Spleen (tissue), 11 donors: Measurements from ENCODE around the gene SERTAD3. TPM values are rescaled to one million over a fixed set of nuclear protein-coding genes. Genes with fewer than 3 reads are reported as not detected.

Source experiments
- DNase-seq: peaks from one replicate; pipeline ENCODE4 v3.0.0-alpha.2; 2020
- H3K27ac ChIP-seq, 8 donors: fragments of 200-600 bp; sonication (generic) in 7 of 8; 1 replicate in 4 of 8; 2 replicates in 4 of 8; pipeline versions ENCODE4 v1.5.0 to v1.8.0; 2016 to 2021; ENCODE audit warnings: inconsistent platforms in 4 of 8, mild to moderate bottlenecking in 4 of 8, moderate library complexity in 1 of 8
- H3K27me3 ChIP-seq, 7 donors: fragments of 200-600 bp; sonication (generic) in 6 of 7; replicated peaks in 1 of 7; 1 replicate in 4 of 7; 2 replicates in 3 of 7; pipeline versions ENCODE4 v1.5.0 to v1.8.0; 2016 to 2021; ENCODE audit warnings: inconsistent platforms in 3 of 7, mild to moderate bottlenecking in 1 of 7
- H3K36me3 ChIP-seq, 6 donors: fragments of 200-600 bp; sonication (generic) in 5 of 6; 1 replicate in 4 of 6; 2 replicates in 2 of 6; pipeline versions ENCODE4 v1.5.0 to v1.8.0; 2016 to 2021; ENCODE audit warnings: inconsistent platforms in 2 of 6
- H3K4me1 ChIP-seq, 6 donors: fragments of 200-600 bp; sonication (generic) in 5 of 6; 1 replicate in 3 of 6; 2 replicates in 3 of 6; pipeline versions ENCODE4 v1.5.0 to v1.8.0; 2016 to 2021; ENCODE audit warnings: inconsistent platforms in 3 of 6
- H3K4me3 ChIP-seq, 8 donors: fragments of 200-600 bp; sonication (generic) in 7 of 8; 1 replicate in 4 of 8; 2 replicates in 4 of 8; pipeline versions ENCODE4 v1.5.0 to v1.8.0; 2016 to 2021; ENCODE audit warnings: inconsistent platforms in 4 of 8, mild to moderate bottlenecking in 4 of 8, moderate library complexity in 2 of 8
- H3K9me3 ChIP-seq, 8 donors: fragments of 200-600 bp; sonication (generic) in 7 of 8; 1 replicate in 4 of 8; 2 replicates in 4 of 8; pipeline versions ENCODE4 v1.5.0 to v1.8.0; 2016 to 2021; ENCODE audit warnings: inconsistent platforms in 4 of 8
- CTCF ChIP-seq, 11 experiments: fragments of 200-600 bp in 7 of 11; fragments of 450-650 bp in 4 of 11; sonication (generic) in 4 of 11; IDR thresholded peaks in 8 of 11; conservative IDR thresholded peaks in 3 of 11; 1 replicate in 7 of 11; 2 replicates in 4 of 11; pipeline versions ENCODE4 v1.4.0 to v1.8.0; 2016 to 2021; ENCODE audit warnings: antibody characterized with exemption in 11 of 11, inconsistent platforms in 4 of 11, mild to moderate bottlenecking in 1 of 11
- POLR2A ChIP-seq, 3 donors: fragments of 450-650 bp; IDR thresholded peaks; one replicate each; pipeline ENCODE4 v1.5.1; 2017; ENCODE audit warnings: antibody characterized with exemption in 3 of 3, mild to moderate bottlenecking in 1 of 3
- POLR2AphosphoS5 ChIP-seq, 3 donors: sonication (generic); formaldehyde crosslinking; IDR thresholded peaks; one replicate each; pipeline ENCODE4 v1.5.1; 2017; ENCODE audit warnings: antibody characterized with exemption in 3 of 3
- WGBS, 5 donors: extraction: QIAGEN DNeasy Blood & Tissue Kit in 3 of 5; methylation state at CpG; one replicate each; pipeline versions ENCODE4 v1.1.5 to v1.1.7; 2013 to 2018; 5-methylcytosine and 5-hydroxymethylcytosine counted together
- intact Hi-C: fragments of 100-400 bp; cut with DNase I; formaldehyde crosslinking; loops from one replicate; pipeline ENCODE4 v1.15.0; 2023; ENCODE audit warnings: low total_unique reads
- polyA plus RNA-seq, 3 donors: library from polyadenylated mRNA; stranded (reverse); fragments of 200-250 nt; gene quantifications; one replicate each; pipeline ENCODE4 v1.2.1, GENCODE V29; 2013
- total RNA-seq, 7 donors: library from RNA; depleted of rRNA in 3 of 7; stranded (reverse); fragments of >200 nt in 3 of 7; fragmentation: NEBNext Ultra II Directional in 4 of 7; extraction: Animal tissue kit (Norgen Biotek cat#: 25700) in 4 of 7; gene quantifications; one replicate each; pipeline versions ENCODE4 v1.1.0 to v1.2.1, GENCODE V29; 2016 to 2021
- donor health status: healthy with polysubstance abuse.
- donor health status: DM: no; HTN: no; CAD: no; lungs with moderate emphysema.
- donor health status: DM: no; HTN: no; CAD: no.
- donor health status: Bipolar disorder and iron deficiency.
- donor health status: healthy.
- donor health status: DM: no; HTN: no; CAD: no.
- donor health status: DM: yes; HTN: yes; CAD: no.

The SERTAD3 gene
- total and polyA plus RNA-seq, 10 donors = 21.5 to 51.4 (median 28.6) TPM

- Histone ChIP-seq H3K36me3 (no peaks in the 10 kb centered on the region), H3K9me3 (no peaks in the 10 kb centered on the region), H3K4me3 (no peak overlapping the region), H3K27me3 (peaks cover 0 to 10% (median 2%) of the 10 kb centered on the region in 7 donors), H3K4me1 (peaks cover 0 to 3% (median 2%) of the 10 kb centered on the region in 6 donors), H3K27ac (no peak overlapping the region)
- intact Hi-C loops = no loop called here
- 93 to 95% (median 94%) methylated on average over 13 of the region's 13 CpGs for WGBS, 5 donors
- TF ChIP-seq CTCF (IDR thresholded peaks at IDR 0.05 in 8 of 11, conservative IDR thresholded peaks at IDR 0.05 in 3 of 11) = no peak
- no peak for TF ChIP-seq POLR2AphosphoS5 (IDR thresholded peaks at IDR 0.05)
- TF ChIP-seq POLR2A (IDR thresholded peaks at IDR 0.05) = no peak
- DNase-seq = no peak
These were observed 28.4 kb upstream of the SERTAD3 start for GRCh38 chr19:40472516-40472915.

GRCh38 chr19:40471111-40471510 is 27.0 kb upstream of the SERTAD3 start:
- intact Hi-C loops = no loop called here
- WGBS, 5 donors = 95 to 98% (median 98%) methylated on average over 3 of the region's 3 CpGs
- peaks cover 0 to 24% (median 10%) of the 10 kb centered on the region in 7 donors for H3K27me3 ChIP-seq
- TF ChIP-seq POLR2A (IDR thresholded peaks at IDR 0.05) (no peak), CTCF (IDR thresholded peaks at IDR 0.05 in 8 of 11, conservative IDR thresholded peaks at IDR 0.05 in 3 of 11) (no peak), POLR2AphosphoS5 (IDR thresholded peaks at IDR 0.05) (no peak)
- peaks cover 3 to 15% (median 13%) of the 10 kb centered on the region in 6 donors for H3K4me1 ChIP-seq
- H3K27ac ChIP-seq = no peak overlapping the region
- DNase-seq = no peak
- H3K9me3 ChIP-seq = no peaks in the 10 kb centered on the region
- H3K4me3 ChIP-seq = no peak overlapping the region
- no peaks in the 10 kb centered on the region for H3K36me3 ChIP-seq

GRCh38 chr19:40469011-40469410 is 24.9 kb upstream of the SERTAD3 start:
- peaks cover 12 to 33% (median 32%) of the 10 kb centered on the region in 6 donors for H3K4me1 ChIP-seq

More at GRCh38 chr19:40469011-40469410, 24.9 kb upstream of the SERTAD3 start:
- H3K27ac ChIP-seq = no peak overlapping the region
- TF ChIP-seq POLR2AphosphoS5 (IDR thresholded peaks at IDR 0.05) (no peak), POLR2A (IDR thresholded peaks at IDR 0.05) (no peak), CTCF (IDR thresholded peaks at IDR 0.05 in 8 of 11, conservative IDR thresholded peaks at IDR 0.05 in 3 of 11) (no peak)
- intact Hi-C loops = no loop called here
- 86 to 93% (median 89%) methylated on average over 6 of the region's 6 CpGs for WGBS, 5 donors
- no peak for DNase-seq
- no peaks in the 10 kb centered on the region for H3K36me3 ChIP-seq
- peaks cover 0 to 24% (median 10%) of the 10 kb centered on the region in 7 donors for H3K27me3 ChIP-seq
- no peak overlapping the region for H3K4me3 ChIP-seq
- no peaks in the 10 kb centered on the region for H3K9me3 ChIP-seq
